Fibroblast of skin of back (primary cell): ENCODE data around the gene PLXND1.

Source experiments
- DNase-seq: peaks from one replicate; pipeline ENCODE4 v3.0.0-alpha.2; 2013

Gene PLXND1

GRCh38 chr3:129562803-129563202, 43.7 kb downstream of the PLXND1 start:
- DNase-seq: no peak

GRCh38 chr3:129561619-129562248, 44.7 kb downstream of the PLXND1 start:
- no peak for DNase-seq

- peak; percentile 87 for DNase-seq
These were observed 45.4 kb downstream of the PLXND1 start for GRCh38 chr3:129560911-129561594.

GRCh38 chr3:129560269-129560787, 46.1 kb downstream of the PLXND1 start:
- DNase-seq: peak; percentile 79

GRCh38 chr3:129559565-129560079, 46.9 kb downstream of the PLXND1 start:
- no peak for DNase-seq

- DNase-seq: peak; percentile 83
These were observed 47.5 kb downstream of the PLXND1 start for GRCh38 chr3:129558772-129559564.

- DNase-seq: peak; percentile 13
These were observed 48.2 kb downstream of the PLXND1 start for GRCh38 chr3:129558081-129558771.

- DNase-seq: peak; percentile 27
These were observed 49.0 kb downstream of the PLXND1 start for GRCh38 chr3:129557548-129557894.

- no peak for DNase-seq
These were observed 49.5 kb downstream of the PLXND1 start for GRCh38 chr3:129556890-129557547.

GRCh38 chr3:129556358-129556695, 50.1 kb downstream of the PLXND1 start:
- DNase-seq: no peak

- no peak for DNase-seq
These were observed 50.7 kb downstream of the PLXND1 start for GRCh38 chr3:129555616-129556357.

- no peak for DNase-seq
These were observed 51.3 kb downstream of the PLXND1 start for GRCh38 chr3:129555153-129555550.

GRCh38 chr3:129554356-129555152, 51.9 kb downstream of the PLXND1 start:
- peak; percentile 42 for DNase-seq

GRCh38 chr3:129553719-129554118, 52.8 kb downstream of the PLXND1 start:
- DNase-seq: no peak

- DNase-seq: peak; percentile 11
These were observed 53.3 kb downstream of the PLXND1 start for GRCh38 chr3:129553171-129553570.

GRCh38 chr3:129552287-129553050, 54.0 kb downstream of the PLXND1 start:
- no peak for DNase-seq

GRCh38 chr3:129549805-129550204, 56.7 kb downstream of the PLXND1 start:
- DNase-seq: no peak

- DNase-seq: peak; percentile 55
These were observed 57.3 kb downstream of the PLXND1 start for GRCh38 chr3:129549006-129549800.
